Sigmoid colon (tissue), 7 donors: ENCODE results near the gene MTURN. TPM values are rescaled to one million over a fixed set of nuclear protein-coding genes. Genes with fewer than 3 reads are reported as not detected.

ENCODE experiments used
- DNase-seq: peaks from one replicate; pipeline ENCODE4 v3.0.0-alpha.2; 2019
- H3K27ac ChIP-seq, 4 donors: fragments of 200-600 bp; sonication (generic); one replicate each; pipeline ENCODE4 v1.5.1; 2016 to 2019; ENCODE audit warnings: mild to moderate bottlenecking in 1 of 4
- H3K27me3 ChIP-seq, 3 donors: fragments of 200-600 bp; sonication (generic); one replicate each; pipeline ENCODE4 v1.5.1; 2019; ENCODE audit warnings: mild to moderate bottlenecking in 1 of 3
- H3K36me3 ChIP-seq, 4 donors: fragments of 200-600 bp; sonication (generic); one replicate each; pipeline ENCODE4 v1.5.1; 2016 to 2019
- H3K4me1 ChIP-seq, 4 donors: fragments of 200-600 bp; sonication (generic); one replicate each; pipeline ENCODE4 v1.5.1; 2017 to 2019
- H3K4me3 ChIP-seq, 4 donors: fragments of 200-600 bp; sonication (generic); one replicate each; pipeline ENCODE4 v1.5.1; 2017 to 2019; ENCODE audit warnings: mild to moderate bottlenecking in 2 of 4, moderate library complexity in 1 of 4
- H3K9me3 ChIP-seq, 4 donors: fragments of 200-600 bp in 3 of 4; sonication (generic) in 3 of 4; one replicate each; pipeline versions ENCODE4 v1.5.1 to v1.6.1; 2013 to 2019
- CTCF ChIP-seq, 4 experiments: fragments of 450-650 bp in 3 of 4; fragments of 200-600 bp in 1 of 4; IDR thresholded peaks; one replicate each; pipeline ENCODE4 v1.5.1; 2016 to 2019; ENCODE audit warnings: antibody characterized with exemption in 4 of 4, mild to moderate bottlenecking in 3 of 4, moderate library complexity in 2 of 4
- EP300 ChIP-seq, 4 donors: sonication (generic); formaldehyde crosslinking; IDR thresholded peaks; one replicate each; pipeline ENCODE4 v1.6.1; 2017; ENCODE audit warnings: antibody characterized with exemption in 4 of 4
- POLR2A ChIP-seq, 2 donors: fragments of 450-650 bp; IDR thresholded peaks; one replicate each; pipeline ENCODE4 v1.6.1; 2016; ENCODE audit warnings: antibody characterized with exemption in 2 of 2, mild to moderate bottlenecking in 2 of 2, moderate library complexity in 2 of 2
- POLR2AphosphoS5 ChIP-seq, 4 donors: sonication (generic); formaldehyde crosslinking; IDR thresholded peaks; one replicate each; pipeline ENCODE4 v1.6.1; 2017; ENCODE audit warnings: antibody characterized with exemption in 4 of 4
- WGBS, 2 donors: extraction: QIAGEN DNeasy Blood & Tissue Kit; methylation state at CpG; one replicate each; pipeline ENCODE4 v1.1.7; 2013; 5-methylcytosine and 5-hydroxymethylcytosine counted together
- intact Hi-C: fragments of 100-400 bp; cut with DNase I; formaldehyde crosslinking; loops from one replicate; pipeline ENCODE4 v1.15.1; 2023
- polyA plus RNA-seq, 3 donors: library from polyadenylated mRNA; stranded (reverse); fragments of 200-250 nt; gene quantifications; one replicate each; pipeline ENCODE4 v1.2.3, GENCODE V29; 2013
- total RNA-seq, 4 donors: library from RNA; depleted of rRNA; stranded (reverse); fragments of >200 nt; gene quantifications; one replicate each; pipeline ENCODE4 v1.1.0, GENCODE V29; 2016
- donor health status: healthy with polysubstance abuse.
- donor health status: Bipolar disorder and iron deficiency.
- donor health status: healthy.

Gene MTURN
- total and polyA plus RNA-seq, 7 donors, result 7.2 to 102 (median 75.9) TPM

DNA sequence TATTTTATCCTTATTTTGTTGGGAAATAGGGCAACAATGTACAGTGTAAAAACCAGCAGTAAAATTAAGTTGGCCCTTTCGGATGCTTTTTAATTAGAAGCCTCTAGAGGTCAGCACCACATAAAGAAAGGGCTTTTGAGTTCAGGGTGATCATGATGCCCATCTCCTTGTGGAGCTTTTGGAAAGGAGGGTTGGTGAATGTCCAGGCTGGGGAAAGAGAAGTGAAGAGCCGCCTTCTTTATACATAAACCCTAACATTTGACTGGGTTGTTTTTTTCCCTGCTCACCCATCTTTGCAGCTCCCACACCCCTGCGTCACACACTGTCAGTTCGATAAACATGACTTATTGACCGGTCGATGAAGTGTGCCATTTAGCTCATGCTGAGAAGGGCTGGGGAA is 29.8 kb downstream of the MTURN start:
- H3K27me3 ChIP-seq, result no peaks in the 10 kb centered on the region
- TF ChIP-seq POLR2A (IDR thresholded peaks at IDR 0.05), result no peak
- TF ChIP-seq POLR2AphosphoS5 (IDR thresholded peaks at IDR 0.05), result no peak
- TF ChIP-seq EP300 (IDR thresholded peaks at IDR 0.05), result no peak
- TF ChIP-seq CTCF (IDR thresholded peaks at IDR 0.05), result peak in 3 of 4 experiments; percentile 32 to 45 (median 42)
- DNase-seq, result no peak
- peaks cover 0 to 7% (median 1%) of the 10 kb centered on the region in 4 donors for H3K36me3 ChIP-seq
- no peaks in the 10 kb centered on the region for H3K9me3 ChIP-seq
- H3K4me3 ChIP-seq, result no peak overlapping the region
- peaks cover 0 to 22% (median 0%) of the 10 kb centered on the region in 4 donors for H3K4me1 ChIP-seq
- 74 to 81% methylated on average over 6 of the region's 6 CpGs for WGBS, 2 donors
- peak overlapping the region in 1 of 4 donors; percentile 45 for H3K27ac ChIP-seq
- intact Hi-C loops, result loop anchor here (5.0 kb wide), 1 partner anchor 388 kb away; no protein-coding TSS in a partner anchor

- DNase-seq, result no peak
- intact Hi-C loops, result no loop called here
- TF ChIP-seq POLR2A (IDR thresholded peaks at IDR 0.05) (no peak), EP300 (IDR thresholded peaks at IDR 0.05) (no peak), POLR2AphosphoS5 (IDR thresholded peaks at IDR 0.05) (no peak), CTCF (IDR thresholded peaks at IDR 0.05) (no peak)
- Histone ChIP-seq H3K4me3 (no peak overlapping the region), H3K27ac (no peak overlapping the region), H3K36me3 (no peaks in the 10 kb centered on the region), H3K9me3 (no peaks in the 10 kb centered on the region), H3K27me3 (no peaks in the 10 kb centered on the region), H3K4me1 (peaks cover 0 to 24% (median 0%) of the 10 kb centered on the region in 4 donors)
- 29 to 75% methylated on average over 3 of the region's 3 CpGs for WGBS, 2 donors
Measured at GRCh38 chr7:30165590-30165989, 30.8 kb downstream of the MTURN start.

DNA sequence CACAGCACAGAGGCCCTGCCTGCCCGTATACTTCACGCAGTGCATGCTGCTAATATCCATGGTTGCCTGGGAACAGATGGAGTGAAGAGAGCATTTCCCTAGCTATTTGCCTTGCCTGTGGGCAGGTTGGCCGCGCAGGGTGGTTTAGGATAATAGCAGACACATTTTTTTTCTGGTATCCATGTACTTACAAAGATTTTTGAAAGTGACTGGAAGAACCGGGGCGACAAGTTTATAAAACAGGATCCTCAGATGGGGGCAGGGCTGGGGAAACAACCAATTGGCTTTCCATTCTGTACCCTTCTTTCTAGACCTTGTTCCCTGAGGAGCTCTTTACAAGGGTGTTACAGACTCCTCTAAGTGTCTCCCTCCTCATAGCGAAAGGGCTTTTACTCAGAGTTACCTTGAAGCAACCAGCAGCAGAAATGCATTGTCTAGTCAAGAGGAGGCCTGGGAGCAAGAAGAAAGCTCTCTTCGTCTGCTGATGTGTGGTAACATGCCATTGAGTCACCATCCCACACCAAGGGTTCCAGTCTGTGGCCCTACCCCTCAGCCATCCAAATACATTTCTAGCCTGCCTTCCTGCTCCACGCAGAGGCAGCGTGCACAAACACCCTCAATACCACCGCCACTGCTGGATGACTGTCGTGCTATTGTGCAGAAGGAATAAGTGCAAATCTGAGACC is 31.5 kb downstream of the MTURN start:
- Histone ChIP-seq H3K27me3 (no peaks in the 10 kb centered on the region), H3K36me3 (no peaks in the 10 kb centered on the region), H3K27ac (no peak overlapping the region), H3K9me3 (no peaks in the 10 kb centered on the region), H3K4me1 (peaks cover 0 to 24% (median 0%) of the 10 kb centered on the region in 4 donors), H3K4me3 (no peak overlapping the region)
- TF ChIP-seq POLR2AphosphoS5 (IDR thresholded peaks at IDR 0.05), result no peak
- TF ChIP-seq CTCF (IDR thresholded peaks at IDR 0.05), result no peak
- no peak for TF ChIP-seq EP300 (IDR thresholded peaks at IDR 0.05)
- TF ChIP-seq POLR2A (IDR thresholded peaks at IDR 0.05), result no peak
- no peak for DNase-seq
- intact Hi-C loops, result loop anchor here (2.0 kb wide), 1 partner anchor 247 kb away; no protein-coding TSS in a partner anchor
- WGBS, 2 donors, result 47 to 80% methylated on average over 12 of the region's 12 CpGs

DNA sequence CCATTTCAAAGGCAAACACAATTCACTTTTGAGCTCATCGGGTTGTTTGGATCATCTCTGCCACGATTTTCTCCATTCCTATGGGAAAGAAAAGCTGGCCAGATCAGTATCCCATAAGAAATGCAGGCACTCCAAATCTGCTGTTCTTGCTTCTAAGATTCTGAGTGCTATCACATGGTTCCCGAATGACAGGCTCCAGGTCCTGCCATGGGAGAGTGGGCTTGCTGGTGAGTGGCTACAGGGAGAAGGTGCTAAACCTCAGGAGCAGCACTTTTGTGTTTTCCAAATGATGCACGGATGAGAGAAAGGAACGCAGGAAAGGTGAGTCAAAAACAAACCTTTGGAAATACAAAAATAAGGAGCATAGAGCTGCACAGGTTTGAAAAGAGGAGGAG is 32.1 kb downstream of the MTURN start:
- H3K27ac ChIP-seq, result no peak overlapping the region
- WGBS, 2 donors, result 85 to 90% methylated on average over 5 of the region's 5 CpGs
- H3K36me3 ChIP-seq, result no peaks in the 10 kb centered on the region
- H3K4me3 ChIP-seq, result no peak overlapping the region
- TF ChIP-seq POLR2AphosphoS5 (IDR thresholded peaks at IDR 0.05), result no peak
- TF ChIP-seq POLR2A (IDR thresholded peaks at IDR 0.05), result no peak
- no peak for DNase-seq
- no peaks in the 10 kb centered on the region for H3K27me3 ChIP-seq
- peaks cover 0 to 27% (median 1%) of the 10 kb centered on the region in 4 donors for H3K4me1 ChIP-seq
- intact Hi-C loops, result loop anchor here (2.0 kb wide), 1 partner anchor 246 kb away; no protein-coding TSS in a partner anchor
- no peaks in the 10 kb centered on the region for H3K9me3 ChIP-seq

- H3K9me3 ChIP-seq, result no peaks in the 10 kb centered on the region
- H3K27me3 ChIP-seq, result no peaks in the 10 kb centered on the region
- H3K4me3 ChIP-seq, result no peak overlapping the region
- TF ChIP-seq POLR2A (IDR thresholded peaks at IDR 0.05) (no peak), EP300 (IDR thresholded peaks at IDR 0.05) (no peak)
- no peaks in the 10 kb centered on the region for H3K36me3 ChIP-seq
- H3K4me1 ChIP-seq, result peaks cover 0 to 38% (median 12%) of the 10 kb centered on the region in 4 donors
- 89 to 94% methylated on average over 6 of the region's 6 CpGs for WGBS, 2 donors
- no peak overlapping the region for H3K27ac ChIP-seq
- no peak for DNase-seq
- intact Hi-C loops, result loop anchor here (2.0 kb wide), 1 partner anchor 245 kb away; no protein-coding TSS in a partner anchor
Measured at GRCh38 chr7:30167901-30168300, 33.1 kb downstream of the MTURN start.
